ENCODE results near the gene SLC44A5. TPM values are rescaled to one million over a fixed set of nuclear protein-coding genes. Genes with fewer than 3 reads are reported as not detected.
A peak's percentile ranks its signal among the peaks of the same experiment; 100 is the strongest.
"Not testable (repeated sequence)": the region's sequence is repeated elsewhere in the genome, so short reads cannot be mapped to it uniquely, and the experiment has no call there.

The SLC44A5 gene
- total RNA-seq, 1 donor from 2014 or later: under 0.01 TPM

GRCh38 chr1:75198163-75198562 lies 412.8 kb downstream of the SLC44A5 start:
- H3K4me3 ChIP-seq (ENCODE audit: low read length in 3 of 3): no peak overlapping the region
- H3K9ac ChIP-seq (ENCODE audit: low read depth in 1 of 3, low read length in 3 of 3): no peak overlapping the region

GRCh38 chr1:75188892-75189291 lies 422.0 kb downstream of the SLC44A5 start:
- Histone ChIP-seq H3K36me3 (ENCODE audit: control insufficient read depth in 3 of 3, insufficient read depth in 3 of 3, low read length in 3 of 3) (no peaks in the 10 kb centered on the region), H3K9ac (ENCODE audit: low read depth in 1 of 3, low read length in 3 of 3) (no peak overlapping the region), H3K27me3 (ENCODE audit: control insufficient read depth in 3 of 3, insufficient read depth in 3 of 3, low read length in 3 of 3) (peaks cover 2 to 6% (median 4%) of the 10 kb centered on the region in 3 donors), H3K4me3 (ENCODE audit: low read length in 3 of 3) (no peak overlapping the region), H3K9me3 (ENCODE audit: control insufficient read depth in 3 of 3, low read length in 3 of 3) (no peaks in the 10 kb centered on the region), H3K27ac (ENCODE audit: low read depth, low read length) (no peak overlapping the region), H3K4me1 (ENCODE audit: control insufficient read depth in 3 of 3, insufficient read depth in 3 of 3, low read length in 3 of 3) (no peaks in the 10 kb centered on the region)

More at GRCh38 chr1:75198163-75198562, 412.8 kb downstream of the SLC44A5 start:
- H3K4me1 ChIP-seq (ENCODE audit: control insufficient read depth in 3 of 3, insufficient read depth in 3 of 3, low read length in 3 of 3): no peaks in the 10 kb centered on the region
- peaks cover 0 to 7% (median 0%) of the 10 kb centered on the region in 3 donors for H3K27me3 ChIP-seq (ENCODE audit: control insufficient read depth in 3 of 3, insufficient read depth in 3 of 3, low read length in 3 of 3)
- H3K9me3 ChIP-seq (ENCODE audit: control insufficient read depth in 3 of 3, low read length in 3 of 3): no peaks in the 10 kb centered on the region
- H3K27ac ChIP-seq (ENCODE audit: low read depth, low read length): no peak overlapping the region
- no peaks in the 10 kb centered on the region for H3K36me3 ChIP-seq (ENCODE audit: control insufficient read depth in 3 of 3, insufficient read depth in 3 of 3, low read length in 3 of 3)

GRCh38 chr1:75181214-75181955 lies 429.5 kb downstream of the SLC44A5 start:
- not testable (repeated sequence) for H3K9ac ChIP-seq (ENCODE audit: low read depth in 1 of 3, low read length in 3 of 3); H3K27me3 ChIP-seq (ENCODE audit: control insufficient read depth in 3 of 3, insufficient read depth in 3 of 3, low read length in 3 of 3); H3K4me3 ChIP-seq (ENCODE audit: low read length in 3 of 3); H3K9me3 ChIP-seq (ENCODE audit: control insufficient read depth in 3 of 3, low read length in 3 of 3); H3K36me3 ChIP-seq (ENCODE audit: control insufficient read depth in 3 of 3, insufficient read depth in 3 of 3, low read length in 3 of 3); H3K4me1 ChIP-seq (ENCODE audit: control insufficient read depth in 3 of 3, insufficient read depth in 3 of 3, low read length in 3 of 3); H3K27ac ChIP-seq (ENCODE audit: low read depth, low read length)

- H3K9me3 ChIP-seq (ENCODE audit: control insufficient read depth in 3 of 3, low read length in 3 of 3): peaks cover 0 to 2% (median 0%) of the 10 kb centered on the region in 3 donors
- no peak overlapping the region for H3K4me3 ChIP-seq (ENCODE audit: low read length in 3 of 3)
- H3K36me3 ChIP-seq (ENCODE audit: control insufficient read depth in 3 of 3, insufficient read depth in 3 of 3, low read length in 3 of 3): no peaks in the 10 kb centered on the region
- no peak overlapping the region for H3K9ac ChIP-seq (ENCODE audit: low read depth in 1 of 3, low read length in 3 of 3)
- no peak overlapping the region for H3K27ac ChIP-seq (ENCODE audit: low read depth, low read length)
- no peaks in the 10 kb centered on the region for H3K4me1 ChIP-seq (ENCODE audit: control insufficient read depth in 3 of 3, insufficient read depth in 3 of 3, low read length in 3 of 3)
- no peaks in the 10 kb centered on the region for H3K27me3 ChIP-seq (ENCODE audit: control insufficient read depth in 3 of 3, insufficient read depth in 3 of 3, low read length in 3 of 3)
Measured at GRCh38 chr1:75174031-75174760, 436.7 kb downstream of the SLC44A5 start.

GRCh38 chr1:75172556-75172955 lies 438.4 kb downstream of the SLC44A5 start:
- H3K27me3 ChIP-seq (ENCODE audit: control insufficient read depth in 3 of 3, insufficient read depth in 3 of 3, low read length in 3 of 3): no peaks in the 10 kb centered on the region
- peaks cover 0 to 2% (median 0%) of the 10 kb centered on the region in 3 donors for H3K9me3 ChIP-seq (ENCODE audit: control insufficient read depth in 3 of 3, low read length in 3 of 3)
- H3K9ac ChIP-seq (ENCODE audit: low read depth in 1 of 3, low read length in 3 of 3): no peak overlapping the region
- H3K4me3 ChIP-seq (ENCODE audit: low read length in 3 of 3): no peak overlapping the region
- H3K27ac ChIP-seq (ENCODE audit: low read depth, low read length): no peak overlapping the region
- H3K36me3 ChIP-seq (ENCODE audit: control insufficient read depth in 3 of 3, insufficient read depth in 3 of 3, low read length in 3 of 3): no peaks in the 10 kb centered on the region
- no peaks in the 10 kb centered on the region for H3K4me1 ChIP-seq (ENCODE audit: control insufficient read depth in 3 of 3, insufficient read depth in 3 of 3, low read length in 3 of 3)

- H3K9me3 ChIP-seq (ENCODE audit: control insufficient read depth in 3 of 3, low read length in 3 of 3): no peaks in the 10 kb centered on the region
- H3K27ac ChIP-seq (ENCODE audit: low read depth, low read length): peak overlapping the region; percentile 36
- H3K9ac ChIP-seq (ENCODE audit: low read depth in 1 of 3, low read length in 3 of 3): no peak overlapping the region
- H3K27me3 ChIP-seq (ENCODE audit: control insufficient read depth in 3 of 3, insufficient read depth in 3 of 3, low read length in 3 of 3): no peaks in the 10 kb centered on the region
- H3K4me1 ChIP-seq (ENCODE audit: control insufficient read depth in 3 of 3, insufficient read depth in 3 of 3, low read length in 3 of 3): peaks cover 0 to under 1% (median 0%) of the 10 kb centered on the region in 3 donors
- H3K4me3 ChIP-seq (ENCODE audit: low read length in 3 of 3): no peak overlapping the region
- no peaks in the 10 kb centered on the region for H3K36me3 ChIP-seq (ENCODE audit: control insufficient read depth in 3 of 3, insufficient read depth in 3 of 3, low read length in 3 of 3)
Measured at GRCh38 chr1:75171876-75172275, 439.0 kb downstream of the SLC44A5 start.

GRCh38 chr1:75170981-75171380 lies 439.9 kb downstream of the SLC44A5 start:
- Histone ChIP-seq H3K27me3 (ENCODE audit: control insufficient read depth in 3 of 3, insufficient read depth in 3 of 3, low read length in 3 of 3) (no peaks in the 10 kb centered on the region), H3K4me1 (ENCODE audit: control insufficient read depth in 3 of 3, insufficient read depth in 3 of 3, low read length in 3 of 3) (peaks cover 0 to 3% (median 0%) of the 10 kb centered on the region in 3 donors), H3K27ac (ENCODE audit: low read depth, low read length) (no peak overlapping the region), H3K4me3 (ENCODE audit: low read length in 3 of 3) (no peak overlapping the region), H3K36me3 (ENCODE audit: control insufficient read depth in 3 of 3, insufficient read depth in 3 of 3, low read length in 3 of 3) (no peaks in the 10 kb centered on the region), H3K9ac (ENCODE audit: low read depth in 1 of 3, low read length in 3 of 3) (no peak overlapping the region), H3K9me3 (ENCODE audit: control insufficient read depth in 3 of 3, low read length in 3 of 3) (no peaks in the 10 kb centered on the region)

GRCh38 chr1:75170011-75170410 lies 440.9 kb downstream of the SLC44A5 start:
- Histone ChIP-seq H3K9ac (ENCODE audit: low read depth in 1 of 3, low read length in 3 of 3) (no peak overlapping the region), H3K9me3 (ENCODE audit: control insufficient read depth in 3 of 3, low read length in 3 of 3) (no peaks in the 10 kb centered on the region), H3K27me3 (ENCODE audit: control insufficient read depth in 3 of 3, insufficient read depth in 3 of 3, low read length in 3 of 3) (no peaks in the 10 kb centered on the region), H3K27ac (ENCODE audit: low read depth, low read length) (no peak overlapping the region), H3K4me3 (ENCODE audit: low read length in 3 of 3) (no peak overlapping the region), H3K36me3 (ENCODE audit: control insufficient read depth in 3 of 3, insufficient read depth in 3 of 3, low read length in 3 of 3) (no peaks in the 10 kb centered on the region), H3K4me1 (ENCODE audit: control insufficient read depth in 3 of 3, insufficient read depth in 3 of 3, low read length in 3 of 3) (peaks cover 0 to 3% (median 0%) of the 10 kb centered on the region in 3 donors)

GRCh38 chr1:75166821-75167220 lies 444.1 kb downstream of the SLC44A5 start:
- Histone ChIP-seq H3K36me3 (ENCODE audit: control insufficient read depth in 3 of 3, insufficient read depth in 3 of 3, low read length in 3 of 3) (no peaks in the 10 kb centered on the region), H3K27ac (ENCODE audit: low read depth, low read length) (no peak overlapping the region), H3K9ac (ENCODE audit: low read depth in 1 of 3, low read length in 3 of 3) (no peak overlapping the region), H3K4me3 (ENCODE audit: low read length in 3 of 3) (no peak overlapping the region), H3K9me3 (ENCODE audit: control insufficient read depth in 3 of 3, low read length in 3 of 3) (no peaks in the 10 kb centered on the region), H3K27me3 (ENCODE audit: control insufficient read depth in 3 of 3, insufficient read depth in 3 of 3, low read length in 3 of 3) (no peaks in the 10 kb centered on the region), H3K4me1 (ENCODE audit: control insufficient read depth in 3 of 3, insufficient read depth in 3 of 3, low read length in 3 of 3) (peaks cover 0 to 3% (median 0%) of the 10 kb centered on the region in 3 donors)

- H3K4me3 ChIP-seq (ENCODE audit: low read length in 3 of 3): no peak overlapping the region
- peaks cover 0 to 3% (median 0%) of the 10 kb centered on the region in 3 donors for H3K4me1 ChIP-seq (ENCODE audit: control insufficient read depth in 3 of 3, insufficient read depth in 3 of 3, low read length in 3 of 3)
- H3K27ac ChIP-seq (ENCODE audit: low read depth, low read length): no peak overlapping the region
- H3K27me3 ChIP-seq (ENCODE audit: control insufficient read depth in 3 of 3, insufficient read depth in 3 of 3, low read length in 3 of 3): no peaks in the 10 kb centered on the region
- H3K9ac ChIP-seq (ENCODE audit: low read depth in 1 of 3, low read length in 3 of 3): no peak overlapping the region
- no peaks in the 10 kb centered on the region for H3K9me3 ChIP-seq (ENCODE audit: control insufficient read depth in 3 of 3, low read length in 3 of 3)
- H3K36me3 ChIP-seq (ENCODE audit: control insufficient read depth in 3 of 3, insufficient read depth in 3 of 3, low read length in 3 of 3): no peaks in the 10 kb centered on the region
Measured at GRCh38 chr1:75165264-75165663, 445.6 kb downstream of the SLC44A5 start.
